Lower leg skin (tissue), 3 donors: Measurements from ENCODE around the gene UCP2.

Experiments
- CTCF ChIP-seq, 3 donors: fragments of 450-650 bp; IDR thresholded peaks; one replicate each; pipeline ENCODE4 v1.5.1; 2016; ENCODE audit warnings: antibody characterized with exemption in 3 of 3, mild to moderate bottlenecking in 3 of 3, moderate library complexity in 2 of 3
- POLR2A ChIP-seq, 2 donors: fragments of 450-650 bp; IDR thresholded peaks; one replicate each; pipeline ENCODE4 v1.6.1; 2016 to 2017; ENCODE audit warnings: antibody characterized with exemption in 2 of 2, mild to moderate bottlenecking in 1 of 2, moderate library complexity in 1 of 2

GRCh38 chr11:73963861-73964260 is 18.8 kb downstream of the UCP2 start:
- TF ChIP-seq CTCF (IDR thresholded peaks at IDR 0.05): no peak
- TF ChIP-seq POLR2A (IDR thresholded peaks at IDR 0.05): no peak
